NB4 (cell line): ENCODE data around the gene DUSP10.

Experiments used
- DNase-seq: peaks from one replicate; pipeline ENCODE4 v3.0.0; 2010; ENCODE audit warnings: low read depth
- H3K4me3 ChIP-seq: one replicate; pipeline ENCODE4 v1.5.1; 2011; ENCODE audit warnings: mild to moderate bottlenecking, low read depth, low read length, moderate library complexity
- CTCF ChIP-seq: IDR thresholded peaks from one replicate; pipeline ENCODE4 v1.5.1; 2012; ENCODE audit warnings: low read depth, low read length
- MYC ChIP-seq: IDR thresholded peaks from 2 replicates; pipeline ENCODE4 v1.6.1; 2011; ENCODE audit warnings: low read depth, low read length
- POLR2A ChIP-seq: IDR thresholded peaks from 2 replicates; pipeline ENCODE4 v1.6.1; 2011; ENCODE audit warnings: mild to moderate bottlenecking; ENCODE audit not compliant: insufficient read length; ENCODE audit errors: extremely low read depth
- TF ChIP-seq, protein P1 (sequence below): IDR thresholded peaks from 2 replicates; pipeline ENCODE4 v1.6.1; 2011; ENCODE audit warnings: low read depth, low read length

The DUSP10 gene

GRCh38 chr1:221692643-221693042 is 49.2 kb downstream of the DUSP10 start:
- no peak for DNase-seq
- TF ChIP-seq MYC (no peak), POLR2A (no peak), CTCF (no peak)
- TF ChIP-seq, protein P1, sequence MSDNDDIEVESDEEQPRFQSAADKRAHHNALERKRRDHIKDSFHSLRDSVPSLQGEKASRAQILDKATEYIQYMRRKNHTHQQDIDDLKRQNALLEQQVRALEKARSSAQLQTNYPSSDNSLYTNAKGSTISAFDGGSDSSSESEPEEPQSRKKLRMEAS: no peak
- no peak overlapping the region for H3K4me3 ChIP-seq

DNA sequence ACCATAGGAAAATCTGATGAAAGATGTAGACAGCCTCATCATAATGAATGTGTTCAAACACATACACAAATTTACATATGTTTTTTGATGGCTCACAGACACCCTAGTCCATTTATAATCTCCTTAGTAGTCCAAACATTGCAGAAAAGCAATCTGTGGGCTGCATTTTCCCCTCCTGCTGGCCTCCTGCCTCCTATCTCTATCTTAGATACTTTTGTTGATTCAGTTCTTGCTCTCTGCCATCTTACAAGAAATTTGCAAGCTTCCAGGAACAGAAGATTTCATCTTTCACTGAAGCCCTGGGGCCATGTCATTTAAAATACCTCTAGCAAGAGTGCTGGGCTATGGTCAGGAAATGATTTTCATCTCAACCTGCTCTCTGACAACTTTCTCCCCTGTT is 50.6 kb downstream of the DUSP10 start:
- no peak for DNase-seq
- no peak for TF ChIP-seq MYC
- TF ChIP-seq, protein P1: no peak
- TF ChIP-seq CTCF: no peak
- TF ChIP-seq POLR2A: no peak
- H3K4me3 ChIP-seq: no peak overlapping the region

- no peak for DNase-seq
- H3K4me3 ChIP-seq: no peak overlapping the region
- TF ChIP-seq, protein P1: no peak
- TF ChIP-seq POLR2A (no peak), CTCF (no peak), MYC (no peak)
Observed at GRCh38 chr1:221690858-221691257, 51.0 kb downstream of the DUSP10 start.

GRCh38 chr1:221689138-221689537 is 52.8 kb downstream of the DUSP10 start:
- no peak overlapping the region for H3K4me3 ChIP-seq
- no peak for TF ChIP-seq CTCF
- TF ChIP-seq, protein P1: no peak
- no peak for DNase-seq

GRCh38 chr1:221688488-221688843 is 53.4 kb downstream of the DUSP10 start:
- no peak for DNase-seq
- H3K4me3 ChIP-seq: no peak overlapping the region
- no peak for TF ChIP-seq CTCF
- TF ChIP-seq, protein P1: no peak
- TF ChIP-seq MYC: no peak
- TF ChIP-seq POLR2A: no peak

GRCh38 chr1:221687836-221688487 is 53.9 kb downstream of the DUSP10 start:
- TF ChIP-seq MYC: no peak
- no peak for TF ChIP-seq CTCF
- TF ChIP-seq POLR2A: no peak
- no peak overlapping the region for H3K4me3 ChIP-seq
- DNase-seq: no peak
